ENCODE data around the gene USP7. TPM values are rescaled to one million over a fixed set of nuclear protein-coding genes. Genes with fewer than 3 reads are reported as not detected.
A peak's percentile ranks its signal among the peaks of the same experiment; 100 is the strongest.

Gene USP7
- total RNA-seq, 6 donors from 2014 or later: 68.2 to 122 (median 72.2) TPM

DNA sequence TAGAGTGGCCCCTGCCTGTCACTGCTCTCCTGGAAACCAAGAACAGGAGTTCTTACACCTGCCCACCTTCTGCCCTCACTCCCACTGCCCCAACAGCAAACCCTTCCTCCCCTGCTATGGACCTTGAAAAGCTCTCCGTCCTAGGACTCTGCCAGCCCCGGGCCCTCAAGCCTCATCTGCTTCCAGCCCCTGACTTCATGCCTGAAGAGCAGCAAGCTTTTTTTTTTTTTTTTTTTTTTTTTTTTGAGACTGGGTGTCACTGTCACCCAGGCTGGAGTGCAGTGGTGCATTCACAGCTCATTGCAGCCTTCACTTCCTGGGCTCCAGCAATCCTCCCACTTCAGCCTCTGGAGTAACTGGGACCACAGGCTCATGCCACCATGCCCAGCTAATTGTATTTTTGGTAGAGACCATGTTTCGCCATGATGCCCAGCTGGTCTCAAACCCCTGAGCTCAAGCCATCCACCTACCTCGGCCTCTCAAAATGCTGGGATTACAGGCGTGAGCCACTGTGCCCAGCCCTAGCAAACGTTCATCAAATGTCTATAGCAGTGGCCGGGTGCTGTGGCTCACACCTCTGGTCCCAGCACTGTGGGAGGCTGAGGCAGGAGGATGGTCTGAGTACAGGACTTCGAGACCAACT lies 111.8 kb downstream of the USP7 start:
- no peaks in the 10 kb centered on the region for H3K9me3 ChIP-seq
- H3K4me1 ChIP-seq: peaks cover 31 to 59% (median 42%) of the 10 kb centered on the region in 4 donors
- peak overlapping the region; percentile 26 to 86 (median 70) for H3K27ac ChIP-seq
- DNase-seq (peak in 1 of 2 donors; percentile 13), ATAC-seq (ENCODE audit: low FRiP score in 2 of 2) (no peak)
- H3K4me3 ChIP-seq: no peak overlapping the region
- peaks cover 0 to 84% (median 57%) of the 10 kb centered on the region in 4 donors for H3K36me3 ChIP-seq
- TF ChIP-seq, protein P1, sequence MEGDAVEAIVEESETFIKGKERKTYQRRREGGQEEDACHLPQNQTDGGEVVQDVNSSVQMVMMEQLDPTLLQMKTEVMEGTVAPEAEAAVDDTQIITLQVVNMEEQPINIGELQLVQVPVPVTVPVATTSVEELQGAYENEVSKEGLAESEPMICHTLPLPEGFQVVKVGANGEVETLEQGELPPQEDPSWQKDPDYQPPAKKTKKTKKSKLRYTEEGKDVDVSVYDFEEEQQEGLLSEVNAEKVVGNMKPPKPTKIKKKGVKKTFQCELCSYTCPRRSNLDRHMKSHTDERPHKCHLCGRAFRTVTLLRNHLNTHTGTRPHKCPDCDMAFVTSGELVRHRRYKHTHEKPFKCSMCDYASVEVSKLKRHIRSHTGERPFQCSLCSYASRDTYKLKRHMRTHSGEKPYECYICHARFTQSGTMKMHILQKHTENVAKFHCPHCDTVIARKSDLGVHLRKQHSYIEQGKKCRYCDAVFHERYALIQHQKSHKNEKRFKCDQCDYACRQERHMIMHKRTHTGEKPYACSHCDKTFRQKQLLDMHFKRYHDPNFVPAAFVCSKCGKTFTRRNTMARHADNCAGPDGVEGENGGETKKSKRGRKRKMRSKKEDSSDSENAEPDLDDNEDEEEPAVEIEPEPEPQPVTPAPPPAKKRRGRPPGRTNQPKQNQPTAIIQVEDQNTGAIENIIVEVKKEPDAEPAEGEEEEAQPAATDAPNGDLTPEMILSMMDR (IDR thresholded peaks at IDR 0.05): no peak
- TF ChIP-seq POLR2A (IDR thresholded peaks at IDR 0.05) (no peak), POLR2AphosphoS5 (IDR thresholded peaks at IDR 0.05) (no peak), EP300 (IDR thresholded peaks at IDR 0.05) (no peak)
- no peaks in the 10 kb centered on the region for H3K27me3 ChIP-seq
- WGBS, 2 donors: 85 to 96% methylated on average over 6 to 8 of the region's 8 CpGs

DNA sequence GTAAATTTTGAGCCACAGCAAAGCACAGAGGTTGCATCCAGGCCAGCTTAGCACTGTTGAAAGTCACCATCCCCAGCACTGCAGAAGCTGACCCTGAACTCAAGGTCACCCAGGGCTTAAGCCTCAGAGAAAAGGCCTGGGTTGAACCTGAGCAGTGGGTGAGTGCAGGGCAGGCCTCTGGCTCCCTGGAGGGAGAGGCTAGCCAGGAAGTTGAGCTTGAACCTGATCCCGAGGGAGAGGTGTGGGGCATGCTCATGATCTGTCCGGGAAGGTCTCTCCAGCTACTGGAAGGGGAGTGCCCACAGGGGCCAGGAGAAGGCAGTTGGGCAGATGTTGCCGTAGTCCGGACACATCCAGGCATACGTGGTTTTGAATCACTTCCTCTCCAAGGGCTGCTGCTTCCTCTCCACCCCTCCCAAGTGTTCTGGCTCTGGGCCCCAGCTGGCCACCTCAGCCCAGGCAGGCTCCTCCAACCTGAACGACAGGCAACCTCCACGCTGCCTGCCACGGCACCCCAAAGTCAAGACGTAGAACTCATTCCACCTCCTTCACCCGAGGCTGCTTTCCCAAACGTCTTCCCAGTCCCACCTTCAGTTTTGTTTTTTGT lies 113.3 kb downstream of the USP7 start:
- H3K4me1 ChIP-seq: peaks cover 25 to 51% (median 34%) of the 10 kb centered on the region in 4 donors
- no peaks in the 10 kb centered on the region for H3K27me3 ChIP-seq
- H3K27ac ChIP-seq: peak overlapping the region; percentile 46 to 86 (median 70)
- H3K9me3 ChIP-seq: no peaks in the 10 kb centered on the region
- peaks cover 0 to 73% (median 47%) of the 10 kb centered on the region in 4 donors for H3K36me3 ChIP-seq
- H3K4me3 ChIP-seq: no peak overlapping the region
- peak; percentile 51 to 64 for ATAC-seq (ENCODE audit: low FRiP score in 2 of 2)
- TF ChIP-seq, protein P1 (IDR thresholded peaks at IDR 0.05): no peak
- TF ChIP-seq EP300 (IDR thresholded peaks at IDR 0.05): peak in 3 of 4 donors; percentile 64 to 89 (median 88)
- TF ChIP-seq POLR2AphosphoS5 (IDR thresholded peaks at IDR 0.05): peak; percentile 86 to 92
- DNase-seq: peak in 1 of 2 donors; percentile 61
- 31 to 41% methylated on average over 11 of the region's 11 CpGs for WGBS, 2 donors

DNA sequence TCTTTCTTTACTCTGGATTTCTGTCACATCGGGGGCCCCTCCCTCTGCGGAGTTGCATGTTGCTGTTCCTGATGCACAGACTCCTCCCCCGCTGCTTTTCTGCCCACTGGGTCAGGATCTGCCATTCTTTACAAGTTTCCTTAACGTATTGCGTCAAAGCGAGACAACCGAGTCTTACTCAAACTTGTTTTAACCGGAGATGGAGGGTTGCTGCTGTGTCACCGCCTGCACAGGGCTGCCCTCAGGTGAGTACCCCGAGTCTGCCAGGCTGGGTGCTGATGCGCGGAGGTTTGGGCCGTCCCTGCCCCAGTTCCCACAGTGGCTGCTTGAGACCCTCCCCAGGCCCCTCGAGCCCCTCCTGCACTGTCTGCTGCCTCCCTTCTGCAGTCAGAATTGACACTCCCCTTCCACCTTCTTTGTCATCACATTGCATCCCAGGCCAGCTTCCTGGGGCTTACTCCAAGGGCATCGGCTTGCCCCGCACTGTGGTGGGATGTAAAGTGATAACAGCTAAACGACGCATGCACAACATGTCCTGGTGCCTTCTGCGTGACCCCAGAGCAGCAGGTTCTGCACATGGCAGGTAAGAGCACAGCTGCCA lies 114.2 kb downstream of the USP7 start:
- H3K9me3 ChIP-seq: no peaks in the 10 kb centered on the region
- H3K4me1 ChIP-seq: peaks cover 21 to 47% (median 30%) of the 10 kb centered on the region in 4 donors
- no peak for DNase-seq
- no peak overlapping the region for H3K4me3 ChIP-seq
- no peak for ATAC-seq (ENCODE audit: low FRiP score in 2 of 2)
- H3K27ac ChIP-seq: peak overlapping the region; percentile 46 to 86 (median 70)
- H3K27me3 ChIP-seq: no peaks in the 10 kb centered on the region
- WGBS, 2 donors: 79 to 86% methylated on average over 18 to 19 of the region's 19 CpGs
- TF ChIP-seq POLR2A (IDR thresholded peaks at IDR 0.05): no peak
- TF ChIP-seq EP300 (IDR thresholded peaks at IDR 0.05): no peak
- no peak for TF ChIP-seq POLR2AphosphoS5 (IDR thresholded peaks at IDR 0.05)
- TF ChIP-seq, protein P1 (IDR thresholded peaks at IDR 0.05): no peak
- H3K36me3 ChIP-seq: peaks cover 0 to 65% (median 38%) of the 10 kb centered on the region in 4 donors

DNA sequence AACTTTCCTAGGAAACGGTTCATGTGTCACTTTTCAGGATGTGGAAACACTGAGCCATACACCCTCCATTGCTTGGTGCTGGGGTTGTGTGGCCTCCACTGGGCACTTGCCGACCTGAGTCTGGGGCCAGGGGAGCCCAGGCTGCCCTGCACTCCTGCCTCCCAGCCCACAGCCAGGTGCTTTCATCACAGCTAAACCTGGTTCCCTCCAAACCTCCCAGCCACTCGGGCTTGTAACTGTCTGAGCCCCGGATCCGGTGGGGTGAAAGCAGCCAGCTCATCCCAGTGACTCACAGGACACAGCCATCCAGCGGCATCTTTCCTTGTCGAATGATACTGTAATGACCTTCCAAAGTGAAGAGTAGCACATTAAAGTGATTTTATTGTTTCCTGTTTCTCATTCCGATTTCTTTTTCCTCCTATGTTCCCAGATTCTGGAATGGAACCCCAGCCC lies 114.7 kb downstream of the USP7 start:
- H3K27ac ChIP-seq: peak overlapping the region in 3 of 4 donors; percentile 62 to 86 (median 77)
- TF ChIP-seq POLR2AphosphoS5 (IDR thresholded peaks at IDR 0.05) (no peak), POLR2A (IDR thresholded peaks at IDR 0.05) (no peak), EP300 (IDR thresholded peaks at IDR 0.05) (no peak)
- TF ChIP-seq, protein P1 (IDR thresholded peaks at IDR 0.05): no peak
- no peak overlapping the region for H3K4me3 ChIP-seq
- ATAC-seq (ENCODE audit: low FRiP score in 2 of 2) (no peak), DNase-seq (no peak)
- peaks cover 0 to 59% (median 33%) of the 10 kb centered on the region in 4 donors for H3K36me3 ChIP-seq
- H3K27me3 ChIP-seq: no peaks in the 10 kb centered on the region
- WGBS, 2 donors: 89 to 94% methylated on average over 4 to 8 of the region's 8 CpGs
- H3K4me1 ChIP-seq: peaks cover 16 to 46% (median 29%) of the 10 kb centered on the region in 4 donors
- H3K9me3 ChIP-seq: no peaks in the 10 kb centered on the region

All from upper lobe of left lung (tissue), 6 donors.